ENCODE measurements around the gene TMEM18.

Gene TMEM18

GRCh38 chr2:624096-624495 is 53.1 kb downstream of the TMEM18 start:
- no peak for TF ChIP-seq RAD21 (IDR thresholded peaks at IDR 0.05; ENCODE audit: low read depth)
- no peak for TF ChIP-seq CEBPB (IDR thresholded peaks at IDR 0.05)
- TF ChIP-seq TAF1 (IDR thresholded peaks at IDR 0.05; ENCODE audit: low read depth), result no peak
- TF ChIP-seq, protein P1, sequence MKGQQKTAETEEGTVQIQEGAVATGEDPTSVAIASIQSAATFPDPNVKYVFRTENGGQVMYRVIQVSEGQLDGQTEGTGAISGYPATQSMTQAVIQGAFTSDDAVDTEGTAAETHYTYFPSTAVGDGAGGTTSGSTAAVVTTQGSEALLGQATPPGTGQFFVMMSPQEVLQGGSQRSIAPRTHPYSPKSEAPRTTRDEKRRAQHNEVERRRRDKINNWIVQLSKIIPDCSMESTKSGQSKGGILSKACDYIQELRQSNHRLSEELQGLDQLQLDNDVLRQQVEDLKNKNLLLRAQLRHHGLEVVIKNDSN (IDR thresholded peaks at IDR 0.05), result no peak
- no peak for TF ChIP-seq EP300 (IDR thresholded peaks at IDR 0.05; ENCODE audit: borderline replicate concordance)
- TF ChIP-seq TEAD4 (IDR thresholded peaks at IDR 0.05), result no peak
- TF ChIP-seq, protein P2, sequence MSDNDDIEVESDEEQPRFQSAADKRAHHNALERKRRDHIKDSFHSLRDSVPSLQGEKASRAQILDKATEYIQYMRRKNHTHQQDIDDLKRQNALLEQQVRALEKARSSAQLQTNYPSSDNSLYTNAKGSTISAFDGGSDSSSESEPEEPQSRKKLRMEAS (IDR thresholded peaks at IDR 0.05), result no peak
- no peak for TF ChIP-seq ZBTB7A (IDR thresholded peaks at IDR 0.05; ENCODE audit: low read depth)
- TF ChIP-seq YY1 (IDR thresholded peaks at IDR 0.05; ENCODE audit: low read depth), result no peak
- TF ChIP-seq, protein P3, sequence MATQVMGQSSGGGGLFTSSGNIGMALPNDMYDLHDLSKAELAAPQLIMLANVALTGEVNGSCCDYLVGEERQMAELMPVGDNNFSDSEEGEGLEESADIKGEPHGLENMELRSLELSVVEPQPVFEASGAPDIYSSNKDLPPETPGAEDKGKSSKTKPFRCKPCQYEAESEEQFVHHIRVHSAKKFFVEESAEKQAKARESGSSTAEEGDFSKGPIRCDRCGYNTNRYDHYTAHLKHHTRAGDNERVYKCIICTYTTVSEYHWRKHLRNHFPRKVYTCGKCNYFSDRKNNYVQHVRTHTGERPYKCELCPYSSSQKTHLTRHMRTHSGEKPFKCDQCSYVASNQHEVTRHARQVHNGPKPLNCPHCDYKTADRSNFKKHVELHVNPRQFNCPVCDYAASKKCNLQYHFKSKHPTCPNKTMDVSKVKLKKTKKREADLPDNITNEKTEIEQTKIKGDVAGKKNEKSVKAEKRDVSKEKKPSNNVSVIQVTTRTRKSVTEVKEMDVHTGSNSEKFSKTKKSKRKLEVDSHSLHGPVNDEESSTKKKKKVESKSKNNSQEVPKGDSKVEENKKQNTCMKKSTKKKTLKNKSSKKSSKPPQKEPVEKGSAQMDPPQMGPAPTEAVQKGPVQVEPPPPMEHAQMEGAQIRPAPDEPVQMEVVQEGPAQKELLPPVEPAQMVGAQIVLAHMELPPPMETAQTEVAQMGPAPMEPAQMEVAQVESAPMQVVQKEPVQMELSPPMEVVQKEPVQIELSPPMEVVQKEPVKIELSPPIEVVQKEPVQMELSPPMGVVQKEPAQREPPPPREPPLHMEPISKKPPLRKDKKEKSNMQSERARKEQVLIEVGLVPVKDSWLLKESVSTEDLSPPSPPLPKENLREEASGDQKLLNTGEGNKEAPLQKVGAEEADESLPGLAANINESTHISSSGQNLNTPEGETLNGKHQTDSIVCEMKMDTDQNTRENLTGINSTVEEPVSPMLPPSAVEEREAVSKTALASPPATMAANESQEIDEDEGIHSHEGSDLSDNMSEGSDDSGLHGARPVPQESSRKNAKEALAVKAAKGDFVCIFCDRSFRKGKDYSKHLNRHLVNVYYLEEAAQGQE (IDR thresholded peaks at IDR 0.05; ENCODE audit: low read depth), result no peak
- no peak for TF ChIP-seq EGR1 (IDR thresholded peaks at IDR 0.05)

GRCh38 chr2:623130-623922 is 53.9 kb downstream of the TMEM18 start:
- TF ChIP-seq, protein P2 (IDR thresholded peaks at IDR 0.05), result no peak
- TF ChIP-seq TAF1 (IDR thresholded peaks at IDR 0.05; ENCODE audit: low read depth) (no peak), EP300 (IDR thresholded peaks at IDR 0.05; ENCODE audit: borderline replicate concordance) (no peak), ZBTB7A (IDR thresholded peaks at IDR 0.05; ENCODE audit: low read depth) (no peak), RAD21 (IDR thresholded peaks at IDR 0.05; ENCODE audit: low read depth) (no peak), EGR1 (IDR thresholded peaks at IDR 0.05) (no peak)
- TF ChIP-seq, protein P3 (IDR thresholded peaks at IDR 0.05; ENCODE audit: low read depth), result no peak

- no peak for TF ChIP-seq CEBPB (IDR thresholded peaks at IDR 0.05)
- no peak for TF ChIP-seq RAD21 (IDR thresholded peaks at IDR 0.05; ENCODE audit: low read depth)
- no peak for TF ChIP-seq YY1 (IDR thresholded peaks at IDR 0.05; ENCODE audit: low read depth)
- TF ChIP-seq, protein P2 (IDR thresholded peaks at IDR 0.05), result no peak
- no peak for TF ChIP-seq TCF12 (IDR thresholded peaks at IDR 0.05; ENCODE audit: low read depth)
- TF ChIP-seq, protein P3 (IDR thresholded peaks at IDR 0.05; ENCODE audit: low read depth), result no peak
- no peak for TF ChIP-seq CREB1 (IDR thresholded peaks at IDR 0.05; ENCODE audit: low read depth)
Measured at GRCh38 chr2:622357-622756, 54.8 kb downstream of the TMEM18 start.

- no peak for TF ChIP-seq YY1 (IDR thresholded peaks at IDR 0.05; ENCODE audit: low read depth)
- TF ChIP-seq, protein P2 (IDR thresholded peaks at IDR 0.05), result no peak
- no peak for TF ChIP-seq FOXM1 (IDR thresholded peaks at IDR 0.05; ENCODE audit: borderline replicate concordance, low read depth)
- TF ChIP-seq CREB1 (IDR thresholded peaks at IDR 0.05; ENCODE audit: low read depth), result no peak
- TF ChIP-seq TAF1 (IDR thresholded peaks at IDR 0.05; ENCODE audit: low read depth), result no peak
- TF ChIP-seq NFIC (IDR thresholded peaks at IDR 0.05), result no peak
- TF ChIP-seq, protein P3 (IDR thresholded peaks at IDR 0.05; ENCODE audit: low read depth), result no peak
- no peak for TF ChIP-seq EGR1 (IDR thresholded peaks at IDR 0.05)
- no peak for TF ChIP-seq RAD21 (IDR thresholded peaks at IDR 0.05; ENCODE audit: low read depth)
- TF ChIP-seq CEBPB (IDR thresholded peaks at IDR 0.05), result no peak
- TF ChIP-seq, protein P1 (IDR thresholded peaks at IDR 0.05), result no peak
- no peak for TF ChIP-seq EP300 (IDR thresholded peaks at IDR 0.05; ENCODE audit: borderline replicate concordance)
- TF ChIP-seq TCF12 (IDR thresholded peaks at IDR 0.05; ENCODE audit: low read depth), result no peak
- no peak for TF ChIP-seq TEAD4 (IDR thresholded peaks at IDR 0.05)
- TF ChIP-seq ZBTB7A (IDR thresholded peaks at IDR 0.05; ENCODE audit: low read depth), result no peak
Measured at GRCh38 chr2:621303-622099, 55.7 kb downstream of the TMEM18 start.

All from Ishikawa (cell line).